GM12875 (cell line): ENCODE results near the gene GPR15LG.

Experiments
- H3K4me3 ChIP-seq: one replicate; pipeline ENCODE4 v1.5.1; 2011; ENCODE audit warnings: low read depth, low read length, control low read depth
- CTCF ChIP-seq: IDR thresholded peaks from 2 replicates; pipeline ENCODE4 v1.5.1; 2011; ENCODE audit warnings: low read depth, mild to moderate bottlenecking, control low read depth, inconsistent platforms, low read length, moderate library complexity, borderline replicate concordance; ENCODE audit not compliant: insufficient read depth

Gene GPR15LG

DNA sequence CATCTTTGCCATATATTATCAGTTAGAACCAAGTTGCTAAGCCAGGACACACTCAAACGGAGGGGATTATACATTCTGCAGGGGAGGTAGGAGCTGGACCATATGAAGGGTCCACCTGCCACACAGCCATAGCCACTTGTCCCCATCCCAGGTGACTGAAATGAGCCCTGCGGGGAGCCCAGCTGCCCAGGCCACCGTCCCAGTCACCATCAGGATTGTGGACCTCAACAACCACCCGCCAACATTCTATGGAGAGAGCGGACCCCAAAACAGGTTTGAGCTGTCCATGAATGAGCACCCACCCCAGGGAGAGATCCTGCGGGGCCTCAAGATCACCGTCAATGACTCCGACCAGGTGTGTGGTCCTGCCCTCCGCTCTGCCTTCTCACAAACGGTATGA is 34.4 kb downstream of the GPR15LG start:
- no peak overlapping the region for H3K4me3 ChIP-seq
- TF ChIP-seq CTCF = no peak

- H3K4me3 ChIP-seq = no peak overlapping the region
- no peak for TF ChIP-seq CTCF
Observed at GRCh38 chr10:84211566-84211965, 38.0 kb downstream of the GPR15LG start.

GRCh38 chr10:84212014-84212413 is 38.4 kb downstream of the GPR15LG start:
- no peak for TF ChIP-seq CTCF
- H3K4me3 ChIP-seq = no peak overlapping the region

GRCh38 chr10:84213076-84213475 is 39.5 kb downstream of the GPR15LG start:
- TF ChIP-seq CTCF = no peak
- H3K4me3 ChIP-seq = no peak overlapping the region

DNA sequence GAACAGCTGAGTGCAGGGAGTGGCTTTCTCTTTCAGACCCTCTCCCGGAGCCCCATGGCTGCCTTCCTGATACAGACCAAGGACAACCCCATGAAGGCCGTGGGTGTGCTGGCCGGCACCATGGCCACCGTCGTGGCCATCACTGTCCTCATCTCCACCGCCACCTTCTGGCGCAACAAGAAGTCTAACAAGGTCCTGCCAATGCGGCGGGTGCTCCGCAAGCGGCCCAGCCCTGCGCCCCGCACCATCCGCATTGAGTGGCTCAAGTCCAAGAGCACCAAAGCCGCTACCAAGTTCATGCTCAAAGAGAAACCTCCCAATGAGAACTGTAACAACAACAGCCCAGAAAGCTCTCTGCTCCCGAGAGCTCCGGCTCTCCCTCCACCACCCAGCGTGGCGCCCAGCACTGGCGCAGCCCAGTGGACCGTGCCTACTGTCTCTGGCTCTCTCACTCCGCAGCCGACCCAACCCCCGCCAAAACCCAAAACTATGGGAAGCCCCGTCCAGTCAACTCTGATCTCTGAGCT is 40.5 kb downstream of the GPR15LG start:
- H3K4me3 ChIP-seq = no peak overlapping the region
- no peak for TF ChIP-seq CTCF

DNA sequence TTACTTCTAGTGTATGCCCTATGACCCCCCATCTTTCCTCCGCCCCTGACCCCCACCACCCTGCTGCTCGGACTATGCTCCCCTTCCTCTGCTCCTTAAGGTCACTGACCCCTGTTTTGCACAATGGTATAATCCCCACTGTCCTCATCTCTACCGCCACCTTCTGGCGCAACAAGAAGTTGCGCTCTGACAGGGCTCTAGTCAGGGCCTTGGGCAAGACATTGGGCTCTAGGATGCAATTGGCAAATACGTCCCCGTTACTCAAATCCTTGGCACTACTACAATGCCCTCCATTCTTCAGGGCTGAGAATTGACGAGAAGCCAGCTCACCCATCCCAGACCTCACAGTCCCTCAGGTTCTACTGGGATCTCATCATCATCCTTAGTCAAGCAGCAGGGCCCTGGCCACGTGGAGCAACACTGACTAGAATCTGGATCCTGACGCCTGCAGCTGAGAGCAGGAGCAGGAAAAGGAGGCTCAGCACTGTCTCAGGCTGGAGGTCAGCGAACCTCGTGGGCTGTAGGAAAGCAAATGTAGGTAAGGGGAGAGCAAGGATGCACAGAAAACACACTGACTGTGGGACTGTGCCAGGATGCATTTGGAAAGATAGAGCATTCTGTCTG is 41.1 kb downstream of the GPR15LG start:
- peak; percentile 79 for TF ChIP-seq CTCF
- H3K4me3 ChIP-seq = no peak overlapping the region

DNA sequence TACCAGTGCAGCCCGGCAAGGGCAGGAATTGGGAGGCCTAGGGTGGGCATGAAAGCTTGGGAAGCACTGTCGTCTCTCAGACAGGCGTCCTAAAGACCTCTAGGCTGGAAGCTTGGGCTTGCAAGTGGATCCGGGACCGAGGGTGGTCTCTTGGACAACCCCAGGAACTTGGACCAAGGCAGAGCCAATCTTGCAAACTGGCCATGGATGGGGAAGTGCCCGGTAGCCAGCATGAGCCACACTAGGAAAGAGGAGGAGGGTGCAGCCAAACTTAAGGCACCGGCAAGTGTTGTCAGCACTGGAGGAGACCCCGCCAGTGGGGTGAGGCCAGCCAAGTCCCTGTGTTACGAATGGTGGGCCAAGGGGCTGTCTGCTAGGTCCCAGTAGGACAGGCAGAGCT is 43.2 kb downstream of the GPR15LG start:
- TF ChIP-seq CTCF = no peak
- no peak overlapping the region for H3K4me3 ChIP-seq
